HEK293 (cell line): ENCODE measurements around the gene LEF1.
A peak's percentile ranks its signal among the peaks of the same experiment; 100 is the strongest.

Experiments
- CTCF ChIA-PET: fragments of 350-600 bp; formaldehyde crosslinking; extraction: SDS; loops from one replicate; lab custom pipeline; 2021; ENCODE audit warnings: antibody characterized with exemption; lab: Yijun Ruan, JAX
- POLR2A ChIA-PET: fragments of 300-600 bp; formaldehyde crosslinking; extraction: SDS; loops from one replicate; lab custom pipeline; 2020; ENCODE audit warnings: antibody characterized with exemption, inconsistent platforms; lab: Yijun Ruan, JAX
- H3K27ac ChIP-seq: fragments of 200-500 bp; sonication (Bioruptor generic); 2 replicates; pipeline ENCODE4 v1.5.1; 2014; ENCODE audit warnings: low read depth, low read length, control low read depth, inconsistent platforms; ENCODE audit errors: extremely low read depth
- H3K36me3 ChIP-seq, 2 experiments: fragments of 200-500 bp in 1 of 2; sonication (Bioruptor generic) in 1 of 2; 1 replicate in 1 of 2; 2 replicates in 1 of 2; pipeline ENCODE4 v1.5.1; 2014 to 2017; ENCODE audit warnings: inconsistent platforms in 2 of 2, low read length in 2 of 2; ENCODE audit not compliant: control insufficient read depth in 2 of 2, insufficient read depth in 1 of 2
- H3K4me1 ChIP-seq: fragments of 200-500 bp; sonication (Bioruptor generic); 2 replicates; pipeline ENCODE4 v1.5.1; 2014; ENCODE audit warnings: mild to moderate bottlenecking, low read length, inconsistent platforms; ENCODE audit not compliant: control insufficient read depth, insufficient read depth
- H3K4me3 ChIP-seq: 2 replicates; pipeline ENCODE4 v1.5.1; 2011; ENCODE audit warnings: low read depth, mild to moderate bottlenecking, control low read depth, low read length, moderate library complexity
- H3K9me3 ChIP-seq: fragments of 200-500 bp; sonication (Bioruptor generic); 2 replicates; pipeline ENCODE4 v1.5.1; 2014; ENCODE audit warnings: low read depth, low read length, inconsistent platforms; ENCODE audit not compliant: control insufficient read depth, insufficient read depth
- KLF1 ChIP-seq: fragments of 450-650 bp; formaldehyde crosslinking; IDR thresholded peaks from 2 replicates; pipeline ENCODE4 v1.5.1; 2016; ENCODE audit warnings: missing biosample characterization, missing genetic modification characterization
- SP7 ChIP-seq: fragments of 450-650 bp; formaldehyde crosslinking; IDR thresholded peaks from 2 replicates; pipeline ENCODE4 v1.5.1; 2016; ENCODE audit warnings: missing biosample characterization, missing genetic modification characterization
- ZBTB20 ChIP-seq: fragments of 450-650 bp; formaldehyde crosslinking; IDR thresholded peaks from 2 replicates; pipeline ENCODE4 v1.5.1; 2016; ENCODE audit warnings: missing biosample characterization, missing genetic modification characterization
- ZFP37 ChIP-seq: fragments of 450-650 bp; formaldehyde crosslinking; IDR thresholded peaks from 2 replicates; pipeline ENCODE4 v1.5.1; 2016; ENCODE audit warnings: missing biosample characterization, missing genetic modification characterization
- ZNF239 ChIP-seq: fragments of 450-650 bp; formaldehyde crosslinking; IDR thresholded peaks from 2 replicates; pipeline ENCODE4 v1.5.1; 2016; ENCODE audit warnings: missing biosample characterization, missing genetic modification characterization
- ZNF350 ChIP-seq: fragments of 450-650 bp; formaldehyde crosslinking; IDR thresholded peaks from 2 replicates; pipeline ENCODE4 v1.5.0; 2017; ENCODE audit warnings: missing biosample characterization, mild to moderate bottlenecking, missing genetic modification characterization
- ZNF37A ChIP-seq: fragments of 450-650 bp; IDR thresholded peaks from 2 replicates; pipeline ENCODE4 v1.5.1; 2018; ENCODE audit warnings: missing biosample characterization, missing genetic modification characterization
- ZNF394 ChIP-seq: fragments of 450-650 bp; formaldehyde crosslinking; IDR thresholded peaks from 2 replicates; pipeline ENCODE4 v1.5.1; 2016; ENCODE audit warnings: missing biosample characterization, missing genetic modification characterization, mild to moderate bottlenecking, moderate library complexity, borderline replicate concordance
- ZNF423 ChIP-seq: fragments of 450-650 bp; formaldehyde crosslinking; IDR thresholded peaks from 2 replicates; pipeline ENCODE4 v1.5.1; 2016; ENCODE audit warnings: missing biosample characterization, missing genetic modification characterization
- ZNF48 ChIP-seq: fragments of 450-650 bp; formaldehyde crosslinking; IDR thresholded peaks from 2 replicates; pipeline ENCODE4 v1.5.1; 2016; ENCODE audit warnings: missing biosample characterization, missing genetic modification characterization
- ZNF510 ChIP-seq: fragments of 450-650 bp; formaldehyde crosslinking; IDR thresholded peaks from 2 replicates; pipeline ENCODE4 v1.5.1; 2018; ENCODE audit warnings: mild to moderate bottlenecking, missing genetic modification characterization, missing biosample characterization; ENCODE audit not compliant: insufficient replicate concordance
- ZNF560 ChIP-seq: fragments of 450-650 bp; formaldehyde crosslinking; IDR thresholded peaks from 2 replicates; pipeline ENCODE4 v1.5.1; 2017; ENCODE audit warnings: missing biosample characterization, missing genetic modification characterization, borderline replicate concordance
- ZNF571 ChIP-seq: fragments of 450-650 bp; formaldehyde crosslinking; IDR thresholded peaks from 2 replicates; pipeline ENCODE4 v1.5.0; 2017; ENCODE audit warnings: missing biosample characterization, missing genetic modification characterization
- ZNF624 ChIP-seq: fragments of 450-650 bp; formaldehyde crosslinking; IDR thresholded peaks from 2 replicates; pipeline ENCODE4 v1.5.1; 2017; ENCODE audit warnings: missing biosample characterization, missing genetic modification characterization
- ZNF626 ChIP-seq: fragments of 450-650 bp; sonication (Bioruptor Pico); formaldehyde crosslinking; IDR thresholded peaks from 2 replicates; pipeline ENCODE4 v1.5.1; 2018; ENCODE audit warnings: missing biosample characterization, missing genetic modification characterization, inconsistent platforms
- ZNF707 ChIP-seq: fragments of 450-650 bp; formaldehyde crosslinking; IDR thresholded peaks from 2 replicates; pipeline ENCODE4 v1.5.1; 2016; ENCODE audit warnings: missing biosample characterization, missing genetic modification characterization
- ZNF830 ChIP-seq: fragments of 450-650 bp; IDR thresholded peaks from 2 replicates; pipeline ENCODE4 v1.5.0; 2018; ENCODE audit warnings: missing biosample characterization, missing genetic modification characterization, low read depth, mild to moderate bottlenecking, moderate library complexity
- TF ChIP-seq, protein P1 (sequence below): fragments of 450-650 bp; formaldehyde crosslinking; IDR thresholded peaks from 2 replicates; pipeline ENCODE4 v1.5.1; 2017; ENCODE audit warnings: missing biosample characterization, missing genetic modification characterization
- TF ChIP-seq, protein P2 (sequence below): fragments of 450-650 bp; formaldehyde crosslinking; optimal IDR thresholded peaks from 2 replicates; pipeline ENCODE3; 2016; ENCODE audit warnings: missing biosample characterization, mild to moderate bottlenecking, missing genetic modification characterization
- TF ChIP-seq, protein P3 (sequence below): fragments of 450-650 bp; formaldehyde crosslinking; IDR thresholded peaks from 2 replicates; pipeline ENCODE4 v1.5.1; 2016; ENCODE audit warnings: missing biosample characterization, missing genetic modification characterization
- TF ChIP-seq, protein P4 (sequence below): fragments of 450-650 bp; formaldehyde crosslinking; IDR thresholded peaks from 2 replicates; pipeline ENCODE4 v1.5.1; 2016; ENCODE audit warnings: missing biosample characterization, missing genetic modification characterization
- TF ChIP-seq, protein P5 (sequence below): fragments of 450-650 bp; formaldehyde crosslinking; IDR thresholded peaks from 2 replicates; pipeline ENCODE4 v1.5.1; 2017; ENCODE audit warnings: missing biosample characterization, mild to moderate bottlenecking, missing genetic modification characterization, moderate library complexity
- TF ChIP-seq, protein P6 (sequence below): fragments of 450-650 bp; formaldehyde crosslinking; IDR thresholded peaks from 2 replicates; pipeline ENCODE4 v1.5.1; 2016; ENCODE audit warnings: missing biosample characterization, missing genetic modification characterization

LEF1 gene

DNA sequence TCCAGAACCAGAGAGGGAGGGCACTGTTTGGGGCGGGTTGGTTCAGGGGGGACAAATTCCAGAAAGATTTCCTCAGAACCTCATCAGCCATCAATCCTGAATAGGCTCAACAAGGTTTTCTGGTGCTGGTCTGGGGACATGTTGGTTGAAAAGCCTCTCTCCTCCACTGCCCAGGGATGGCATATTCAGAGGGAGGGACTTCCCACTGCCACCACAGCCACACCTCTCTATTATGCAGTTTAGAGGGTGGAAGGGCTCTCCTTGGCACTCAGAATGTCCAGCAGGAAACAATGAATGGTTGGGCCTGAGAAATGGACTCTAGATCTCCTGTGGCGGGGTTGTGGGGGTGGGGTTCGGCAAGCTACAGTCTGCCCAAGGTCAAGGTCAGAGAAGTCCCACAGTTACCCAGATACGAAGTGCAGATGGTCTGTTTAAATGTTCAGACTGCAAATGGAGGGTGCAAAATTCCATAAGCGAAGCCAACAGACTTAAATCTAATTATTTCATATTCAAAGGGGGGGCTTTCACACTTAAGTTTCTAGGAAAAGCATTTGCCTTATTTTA lies 70.7 kb downstream of the LEF1 start:
- POLR2A ChIA-PET = no interaction called here
- H3K4me3 ChIP-seq = no peak overlapping the region
- no peaks in the 10 kb centered on the region for H3K9me3 ChIP-seq
- no peaks in the 10 kb centered on the region for H3K4me1 ChIP-seq
- TF ChIP-seq ZNF626 (tag by site-specific recombination) (no peak), ZNF560 (tag by site-specific recombination) (no peak), ZNF239 (no peak)
- TF ChIP-seq, protein P1, sequence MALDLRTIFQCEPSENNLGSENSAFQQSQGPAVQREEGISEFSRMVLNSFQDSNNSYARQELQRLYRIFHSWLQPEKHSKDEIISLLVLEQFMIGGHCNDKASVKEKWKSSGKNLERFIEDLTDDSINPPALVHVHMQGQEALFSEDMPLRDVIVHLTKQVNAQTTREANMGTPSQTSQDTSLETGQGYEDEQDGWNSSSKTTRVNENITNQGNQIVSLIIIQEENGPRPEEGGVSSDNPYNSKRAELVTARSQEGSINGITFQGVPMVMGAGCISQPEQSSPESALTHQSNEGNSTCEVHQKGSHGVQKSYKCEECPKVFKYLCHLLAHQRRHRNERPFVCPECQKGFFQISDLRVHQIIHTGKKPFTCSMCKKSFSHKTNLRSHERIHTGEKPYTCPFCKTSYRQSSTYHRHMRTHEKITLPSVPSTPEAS (tag by site-specific recombination) = no peak
- no peak overlapping the region for H3K27ac ChIP-seq
- H3K36me3 ChIP-seq = no peaks in the 10 kb centered on the region
- CTCF ChIA-PET = no interaction called here

DNA sequence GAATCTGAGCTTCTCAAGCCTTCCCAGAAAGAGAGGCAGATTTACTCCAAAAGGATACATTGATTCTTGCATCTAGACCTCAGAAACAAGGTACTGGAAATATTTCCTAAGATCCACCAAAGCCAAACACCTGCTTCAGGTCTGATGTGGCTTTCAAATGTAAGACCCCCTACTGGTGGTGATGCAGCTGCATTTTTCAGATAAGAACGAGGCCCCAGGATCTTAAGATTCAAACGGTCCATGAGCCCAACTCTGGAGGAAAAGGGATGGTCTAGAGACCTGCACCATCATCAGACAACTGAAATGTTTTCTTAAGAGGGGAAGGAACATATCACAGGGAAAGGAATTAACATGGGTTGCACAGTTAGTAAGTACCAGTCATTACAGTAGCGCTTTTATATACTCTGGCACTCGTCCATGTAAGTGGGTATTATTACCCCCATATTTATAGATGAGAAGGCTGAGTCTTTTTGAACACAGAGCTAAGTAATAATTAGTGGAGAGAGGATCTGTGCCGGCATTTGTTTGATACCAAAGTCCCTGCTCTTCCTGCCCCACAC lies 73.7 kb downstream of the LEF1 start:
- no peaks in the 10 kb centered on the region for H3K4me1 ChIP-seq
- TF ChIP-seq ZNF37A (no peak), ZBTB20 (tag by site-specific recombination) (no peak), KLF1 (tag by site-specific recombination) (no peak), ZNF571 (tag by site-specific recombination) (no peak), ZNF510 (tag by site-specific recombination) (no peak), SP7 (peak; percentile 81)
- TF ChIP-seq, protein P2, sequence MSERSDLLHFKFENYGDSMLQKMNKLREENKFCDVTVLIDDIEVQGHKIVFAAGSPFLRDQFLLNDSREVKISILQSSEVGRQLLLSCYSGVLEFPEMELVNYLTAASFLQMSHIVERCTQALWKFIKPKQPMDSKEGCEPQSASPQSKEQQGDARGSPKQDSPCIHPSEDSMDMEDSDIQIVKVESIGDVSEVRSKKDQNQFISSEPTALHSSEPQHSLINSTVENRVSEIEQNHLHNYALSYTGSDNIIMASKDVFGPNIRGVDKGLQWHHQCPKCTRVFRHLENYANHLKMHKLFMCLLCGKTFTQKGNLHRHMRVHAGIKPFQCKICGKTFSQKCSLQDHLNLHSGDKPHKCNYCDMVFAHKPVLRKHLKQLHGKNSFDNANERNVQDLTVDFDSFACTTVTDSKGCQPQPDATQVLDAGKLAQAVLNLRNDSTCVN (tag by site-specific recombination) = no peak
- TF ChIP-seq, protein P3, sequence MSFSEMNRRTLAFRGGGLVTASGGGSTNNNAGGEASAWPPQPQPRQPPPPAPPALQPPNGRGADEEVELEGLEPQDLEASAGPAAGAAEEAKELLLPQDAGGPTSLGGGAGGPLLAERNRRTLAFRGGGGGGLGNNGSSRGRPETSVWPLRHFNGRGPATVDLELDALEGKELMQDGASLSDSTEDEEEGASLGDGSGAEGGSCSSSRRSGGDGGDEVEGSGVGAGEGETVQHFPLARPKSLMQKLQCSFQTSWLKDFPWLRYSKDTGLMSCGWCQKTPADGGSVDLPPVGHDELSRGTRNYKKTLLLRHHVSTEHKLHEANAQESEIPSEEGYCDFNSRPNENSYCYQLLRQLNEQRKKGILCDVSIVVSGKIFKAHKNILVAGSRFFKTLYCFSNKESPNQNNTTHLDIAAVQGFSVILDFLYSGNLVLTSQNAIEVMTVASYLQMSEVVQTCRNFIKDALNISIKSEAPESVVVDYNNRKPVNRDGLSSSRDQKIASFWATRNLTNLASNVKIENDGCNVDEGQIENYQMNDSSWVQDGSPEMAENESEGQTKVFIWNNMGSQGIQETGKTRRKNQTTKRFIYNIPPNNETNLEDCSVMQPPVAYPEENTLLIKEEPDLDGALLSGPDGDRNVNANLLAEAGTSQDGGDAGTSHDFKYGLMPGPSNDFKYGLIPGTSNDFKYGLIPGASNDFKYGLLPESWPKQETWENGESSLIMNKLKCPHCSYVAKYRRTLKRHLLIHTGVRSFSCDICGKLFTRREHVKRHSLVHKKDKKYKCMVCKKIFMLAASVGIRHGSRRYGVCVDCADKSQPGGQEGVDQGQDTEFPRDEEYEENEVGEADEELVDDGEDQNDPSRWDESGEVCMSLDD (tag by site-specific recombination) = no peak
- POLR2A ChIA-PET = no interaction called here

DNA sequence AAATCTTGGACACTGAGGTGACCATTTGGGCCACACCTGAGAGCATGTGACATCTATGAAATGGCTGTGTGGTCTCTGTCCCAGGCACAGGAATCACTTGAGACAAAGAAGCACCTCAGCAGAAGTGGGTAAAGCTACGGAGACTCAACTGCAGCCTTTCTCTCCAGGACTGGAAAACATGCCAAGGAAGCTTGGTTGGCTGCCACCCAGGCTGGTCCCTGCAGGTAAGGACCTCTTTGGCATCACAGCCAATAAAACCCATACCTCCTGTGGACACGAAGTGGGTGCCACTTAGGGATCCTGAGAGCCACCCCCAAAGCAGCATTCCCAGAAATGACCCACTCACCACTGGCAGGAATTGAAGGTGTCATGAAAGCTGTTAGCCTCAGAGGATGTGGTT lies 74.6 kb downstream of the LEF1 start:
- CTCF ChIA-PET = no interaction called here
- POLR2A ChIA-PET = no interaction called here
- TF ChIP-seq ZNF423 (no peak), ZNF394 (tag by site-specific recombination) (no peak), ZNF624 (tag by site-specific recombination) (no peak), ZNF48 (tag by site-specific recombination) (no peak), ZNF350 (tag by site-specific recombination) (no peak), ZFP37 (no peak), ZNF707 (no peak), ZNF830 (tag by site-specific recombination) (no peak)
- TF ChIP-seq, protein P4, sequence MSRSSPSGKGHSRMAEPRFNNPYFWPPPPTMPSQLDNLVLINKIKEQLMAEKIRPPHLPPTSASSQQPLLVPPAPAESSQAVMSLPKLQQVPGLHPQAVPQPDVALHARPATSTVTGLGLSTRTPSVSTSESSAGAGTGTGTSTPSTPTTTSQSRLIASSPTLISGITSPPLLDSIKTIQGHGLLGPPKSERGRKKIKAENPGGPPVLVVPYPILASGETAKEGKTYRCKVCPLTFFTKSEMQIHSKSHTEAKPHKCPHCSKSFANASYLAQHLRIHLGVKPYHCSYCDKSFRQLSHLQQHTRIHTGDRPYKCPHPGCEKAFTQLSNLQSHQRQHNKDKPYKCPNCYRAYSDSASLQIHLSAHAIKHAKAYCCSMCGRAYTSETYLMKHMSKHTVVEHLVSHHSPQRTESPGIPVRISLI (tag by site-specific recombination) = no peak
- TF ChIP-seq, protein P5, sequence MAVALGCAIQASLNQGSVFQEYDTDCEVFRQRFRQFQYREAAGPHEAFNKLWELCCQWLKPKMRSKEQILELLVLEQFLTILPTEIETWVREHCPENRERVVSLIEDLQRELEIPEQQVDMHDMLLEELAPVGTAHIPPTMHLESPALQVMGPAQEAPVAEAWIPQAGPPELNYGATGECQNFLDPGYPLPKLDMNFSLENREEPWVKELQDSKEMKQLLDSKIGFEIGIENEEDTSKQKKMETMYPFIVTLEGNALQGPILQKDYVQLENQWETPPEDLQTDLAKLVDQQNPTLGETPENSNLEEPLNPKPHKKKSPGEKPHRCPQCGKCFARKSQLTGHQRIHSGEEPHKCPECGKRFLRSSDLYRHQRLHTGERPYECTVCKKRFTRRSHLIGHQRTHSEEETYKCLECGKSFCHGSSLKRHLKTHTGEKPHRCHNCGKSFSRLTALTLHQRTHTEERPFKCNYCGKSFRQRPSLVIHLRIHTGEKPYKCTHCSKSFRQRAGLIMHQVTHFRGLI = no peak
- TF ChIP-seq, protein P6, sequence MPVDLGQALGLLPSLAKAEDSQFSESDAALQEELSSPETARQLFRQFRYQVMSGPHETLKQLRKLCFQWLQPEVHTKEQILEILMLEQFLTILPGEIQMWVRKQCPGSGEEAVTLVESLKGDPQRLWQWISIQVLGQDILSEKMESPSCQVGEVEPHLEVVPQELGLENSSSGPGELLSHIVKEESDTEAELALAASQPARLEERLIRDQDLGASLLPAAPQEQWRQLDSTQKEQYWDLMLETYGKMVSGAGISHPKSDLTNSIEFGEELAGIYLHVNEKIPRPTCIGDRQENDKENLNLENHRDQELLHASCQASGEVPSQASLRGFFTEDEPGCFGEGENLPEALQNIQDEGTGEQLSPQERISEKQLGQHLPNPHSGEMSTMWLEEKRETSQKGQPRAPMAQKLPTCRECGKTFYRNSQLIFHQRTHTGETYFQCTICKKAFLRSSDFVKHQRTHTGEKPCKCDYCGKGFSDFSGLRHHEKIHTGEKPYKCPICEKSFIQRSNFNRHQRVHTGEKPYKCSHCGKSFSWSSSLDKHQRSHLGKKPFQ = no peak

More for the DNA sequence above, 73.7 kb downstream of the LEF1 start:
- no peaks in the 10 kb centered on the region for H3K36me3 ChIP-seq
- H3K27ac ChIP-seq = no peak overlapping the region
- no peak overlapping the region for H3K4me3 ChIP-seq
- CTCF ChIA-PET = no interaction called here
- H3K9me3 ChIP-seq = no peaks in the 10 kb centered on the region

More for the DNA sequence above, 74.6 kb downstream of the LEF1 start:
- Histone ChIP-seq H3K9me3 (no peaks in the 10 kb centered on the region), H3K4me3 (no peak overlapping the region), H3K4me1 (no peaks in the 10 kb centered on the region), H3K27ac (no peak overlapping the region), H3K36me3 (no peaks in the 10 kb centered on the region)
